HG03442 (cell line): ENCODE data around the gene SOX10.

Source experiments
- ATAC-seq: cut with Tn5 transposase; IDR thresholded peaks from one replicate; pipeline ENCODE4 v1.9.1; 2021; ENCODE audit warnings: mild to moderate bottlenecking, moderate library complexity; ENCODE audit not compliant: unreplicated experiment

The SOX10 gene

DNA sequence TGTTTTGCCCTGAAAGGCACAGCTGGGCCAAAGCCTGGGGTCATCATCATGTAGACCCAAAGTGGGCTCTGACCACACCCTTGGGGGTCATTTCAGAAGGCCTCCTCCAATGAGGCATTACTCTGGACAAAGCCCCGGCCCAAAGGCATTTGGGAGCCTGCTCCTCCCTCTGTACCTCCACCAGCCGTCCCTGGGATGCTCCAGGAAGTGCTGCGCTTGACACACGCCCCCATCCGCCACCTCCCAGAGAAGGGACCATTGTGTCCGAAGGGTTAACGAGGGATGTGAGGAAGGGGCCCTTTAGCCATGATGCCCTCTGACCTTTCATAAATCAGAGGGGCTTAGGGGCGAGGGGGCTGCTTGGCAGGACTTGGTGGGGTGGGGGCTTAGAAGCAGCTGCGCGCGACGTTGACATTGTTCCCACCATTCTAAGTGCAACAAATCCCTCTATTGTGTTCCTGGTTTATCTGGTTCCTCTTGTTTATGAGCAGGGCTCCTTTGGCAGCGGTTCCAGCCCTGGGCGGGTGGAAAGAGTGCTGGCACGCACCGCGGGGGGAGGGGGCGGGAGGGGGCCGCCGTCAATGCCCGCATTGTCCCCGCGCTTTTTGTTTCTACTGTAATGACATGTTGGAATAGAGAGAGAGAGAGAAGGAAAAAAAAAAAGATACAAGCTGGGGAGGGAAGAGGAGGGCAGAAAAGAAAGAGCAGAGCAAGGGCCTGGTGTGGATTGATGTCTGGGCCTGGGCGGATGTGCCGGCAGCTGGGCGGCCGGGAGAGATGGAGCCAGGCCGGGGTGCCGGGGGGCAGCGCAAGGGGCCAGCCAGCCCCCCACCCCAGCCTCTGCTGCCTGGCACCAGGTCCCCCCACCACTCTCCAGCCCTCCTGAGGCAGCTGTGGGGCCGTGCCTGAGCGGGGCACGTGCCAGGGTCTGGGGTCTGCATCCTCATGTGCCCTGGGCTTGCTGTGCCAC lies 32.1 kb upstream of the SOX10 start:
- ATAC-seq: no peak

DNA sequence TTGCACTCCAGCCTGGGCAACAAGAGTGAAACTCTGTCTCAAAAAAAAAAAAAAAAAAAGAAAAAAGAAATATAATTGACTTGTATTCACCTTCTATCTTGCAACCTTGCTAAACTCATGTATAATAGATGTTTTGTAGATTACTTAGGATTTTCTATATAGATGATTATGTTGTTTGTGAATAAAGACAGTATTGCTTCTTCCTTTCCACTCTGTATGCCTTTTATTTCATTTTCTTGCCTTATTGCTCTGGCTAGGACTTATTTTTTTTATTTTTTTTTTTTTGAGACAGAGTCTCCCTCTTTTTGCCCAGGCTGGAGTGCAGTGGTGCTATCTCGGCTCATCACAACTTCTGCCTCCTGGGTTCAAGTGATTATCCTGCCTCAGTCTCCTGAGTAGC lies 29.7 kb upstream of the SOX10 start:
- ATAC-seq: no peak

DNA sequence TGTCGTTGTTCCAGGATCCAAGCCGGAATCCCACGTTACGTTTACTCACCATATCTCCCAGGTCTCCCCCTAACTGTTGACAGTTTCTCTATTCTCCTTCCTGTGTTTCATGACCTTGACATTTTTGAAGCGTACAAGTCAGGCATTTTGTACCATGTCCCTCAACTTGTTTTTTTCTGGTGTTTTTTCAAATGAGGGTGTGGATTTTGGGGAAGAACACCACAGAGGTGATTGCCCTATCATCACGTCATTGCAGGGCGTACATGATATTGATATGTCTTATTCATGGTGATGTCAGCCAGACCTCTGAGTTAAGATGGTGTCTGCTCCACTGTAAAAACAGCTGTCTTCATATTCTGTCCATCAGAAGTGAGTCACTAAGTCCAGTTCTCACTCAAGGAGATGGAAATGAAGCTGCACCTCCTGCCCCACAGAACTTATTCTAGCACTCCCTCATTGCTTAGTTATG lies 28.3 kb upstream of the SOX10 start:
- no peak for ATAC-seq

DNA sequence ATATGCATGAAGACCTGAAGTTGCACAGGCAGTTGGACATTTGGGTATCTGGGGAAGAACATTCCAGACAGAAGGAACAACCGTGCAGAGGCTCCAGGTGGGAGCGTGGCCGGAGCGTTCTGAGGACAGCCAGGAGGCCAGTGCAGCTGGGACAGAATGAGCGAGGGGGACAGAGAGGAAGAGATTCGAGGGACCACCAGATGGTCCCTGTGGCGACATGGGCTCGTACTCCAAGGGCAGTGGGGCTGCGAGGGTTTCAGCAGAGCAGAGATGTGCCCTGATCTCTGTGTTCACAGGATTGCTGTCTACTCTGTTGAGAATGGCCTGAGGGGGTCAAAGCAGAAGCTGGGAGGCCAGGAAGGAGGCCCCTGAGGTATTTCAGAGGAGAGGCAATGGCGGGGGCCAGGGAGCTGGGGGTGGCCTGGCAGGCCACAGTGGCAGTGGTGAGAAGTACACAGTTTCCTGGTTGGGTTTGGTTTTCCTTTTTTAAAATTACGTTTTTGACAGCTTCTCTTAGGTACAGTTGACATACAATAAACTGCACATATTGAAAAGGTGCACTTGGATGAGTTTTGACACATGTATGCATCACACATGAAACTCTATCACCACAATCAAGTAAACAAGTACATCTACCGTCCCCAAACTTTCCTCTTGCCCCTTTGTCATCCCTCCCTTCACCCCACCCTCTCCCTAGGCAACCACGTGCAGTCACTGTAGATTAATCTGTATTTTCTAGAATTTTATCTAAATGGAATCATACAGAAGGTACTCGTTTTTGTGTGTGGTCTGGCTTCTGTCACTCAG lies 24.8 kb upstream of the SOX10 start:
- ATAC-seq: no peak

DNA sequence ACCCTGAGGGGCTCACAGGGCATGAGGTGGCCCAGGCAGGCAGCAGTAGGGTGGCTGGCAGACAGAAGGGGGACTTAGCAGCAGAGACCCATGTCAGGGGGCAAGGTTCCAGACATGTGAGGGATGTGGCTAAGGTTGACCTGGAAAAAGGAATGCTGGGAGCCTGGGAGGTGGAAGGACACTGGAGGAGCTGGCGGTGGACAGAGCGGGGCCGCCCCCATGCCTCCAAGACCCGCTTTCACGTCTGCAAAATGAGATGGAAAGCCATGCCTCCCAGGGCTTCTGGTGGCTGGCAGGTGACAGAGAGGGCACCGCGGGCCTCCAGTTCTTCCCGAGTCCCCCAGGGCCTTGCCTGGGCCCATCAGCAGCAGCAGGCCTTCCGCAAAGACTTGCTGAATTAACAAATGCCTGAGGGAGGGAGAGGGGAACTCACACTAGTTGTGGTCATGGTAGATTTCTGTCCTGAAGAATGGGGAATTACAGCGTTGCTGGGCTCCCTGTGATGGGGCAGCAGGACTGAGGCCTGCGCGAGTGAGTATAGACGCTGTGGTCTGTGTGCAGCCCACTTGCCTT lies 23.1 kb upstream of the SOX10 start:
- no peak for ATAC-seq

DNA sequence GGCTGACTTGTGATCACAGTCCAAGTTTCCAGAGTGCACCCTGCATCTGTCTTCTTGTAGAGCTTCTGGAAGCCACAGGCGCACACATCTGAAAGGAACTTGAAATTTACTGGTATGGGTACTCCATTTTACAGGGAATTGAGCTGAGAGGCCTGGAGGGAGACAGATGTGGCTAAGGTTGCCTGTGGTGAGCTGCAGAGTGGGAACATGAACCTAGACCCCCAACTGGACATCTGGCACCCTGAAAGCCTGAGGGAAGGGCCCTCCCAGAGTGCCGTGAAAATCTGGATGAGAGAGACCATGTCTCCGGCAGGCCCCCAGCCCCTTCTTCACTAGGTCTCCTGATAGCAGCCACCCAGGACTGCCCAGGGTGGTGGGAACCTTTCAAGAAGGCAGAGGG lies 22.6 kb upstream of the SOX10 start:
- ATAC-seq: no peak

DNA sequence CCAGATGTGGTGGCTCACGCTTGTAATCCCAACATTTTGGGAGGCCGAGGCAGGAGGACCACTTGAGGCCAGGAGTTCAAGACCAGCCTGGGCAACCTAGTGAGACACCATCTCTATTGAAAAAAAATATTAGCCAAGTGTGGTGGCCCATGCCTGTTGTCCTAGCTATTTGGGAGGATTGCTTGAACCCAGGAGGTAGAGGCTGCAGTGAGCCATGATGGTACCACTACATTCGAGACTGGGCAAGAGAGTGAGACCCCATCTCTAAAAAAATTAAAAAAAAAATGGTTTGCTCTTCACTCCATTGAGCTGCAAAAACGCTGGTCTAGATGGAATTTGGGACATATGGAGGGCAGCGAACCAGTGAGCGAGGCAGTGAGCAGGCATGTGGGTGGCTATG lies 21.6 kb upstream of the SOX10 start:
- no peak for ATAC-seq

DNA sequence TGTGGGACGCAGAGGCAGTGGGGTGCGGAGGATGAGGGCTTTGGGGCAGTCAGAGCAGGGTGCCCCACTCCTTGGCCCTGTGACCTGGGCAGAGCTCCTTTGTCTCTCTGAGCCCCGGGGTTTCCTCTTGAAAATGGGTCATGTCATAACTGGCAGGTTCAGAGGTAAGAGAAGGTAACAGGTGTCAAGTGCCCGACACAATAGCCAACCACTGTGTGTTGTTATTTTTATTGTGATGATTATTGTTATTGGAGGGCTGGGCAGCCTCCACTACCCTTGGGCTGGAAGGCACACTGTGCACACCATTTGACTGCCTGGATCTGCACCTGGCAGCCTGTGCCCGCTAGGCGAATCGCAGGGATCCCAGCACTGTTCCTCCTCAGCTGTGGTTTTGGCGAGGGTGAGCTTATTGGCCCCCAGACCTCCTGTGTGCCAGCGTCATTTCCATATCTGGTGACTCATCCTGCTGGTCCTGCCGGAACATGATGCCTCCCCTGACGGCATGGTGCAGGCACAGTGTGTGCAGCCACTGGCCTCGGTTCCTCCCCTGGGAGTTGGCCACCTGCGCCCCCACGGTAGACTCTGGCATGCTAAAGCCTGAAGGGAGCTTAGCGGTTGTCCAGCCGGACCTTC lies 15.4 kb upstream of the SOX10 start:
- ATAC-seq: no peak

DNA sequence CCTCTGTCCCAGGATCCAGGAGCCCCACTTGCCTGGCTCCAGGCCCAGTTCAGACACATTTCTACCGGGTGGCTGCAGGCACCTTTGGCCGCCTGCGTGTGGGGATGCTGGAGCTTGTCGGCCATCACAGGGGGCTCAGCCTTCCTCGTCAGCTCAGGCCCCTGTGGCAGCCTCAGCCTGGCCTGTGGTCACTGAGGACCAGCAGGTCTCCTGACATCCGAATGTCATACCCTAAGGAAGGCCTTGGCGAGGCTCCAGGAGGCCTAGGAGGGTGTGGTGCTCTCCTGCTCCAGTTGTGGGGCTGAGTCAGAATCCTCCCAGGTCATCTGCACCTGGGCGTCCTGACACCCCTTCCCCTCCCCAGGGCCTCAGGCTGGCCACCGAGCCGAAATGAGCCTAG lies 14.9 kb upstream of the SOX10 start:
- no peak for ATAC-seq

DNA sequence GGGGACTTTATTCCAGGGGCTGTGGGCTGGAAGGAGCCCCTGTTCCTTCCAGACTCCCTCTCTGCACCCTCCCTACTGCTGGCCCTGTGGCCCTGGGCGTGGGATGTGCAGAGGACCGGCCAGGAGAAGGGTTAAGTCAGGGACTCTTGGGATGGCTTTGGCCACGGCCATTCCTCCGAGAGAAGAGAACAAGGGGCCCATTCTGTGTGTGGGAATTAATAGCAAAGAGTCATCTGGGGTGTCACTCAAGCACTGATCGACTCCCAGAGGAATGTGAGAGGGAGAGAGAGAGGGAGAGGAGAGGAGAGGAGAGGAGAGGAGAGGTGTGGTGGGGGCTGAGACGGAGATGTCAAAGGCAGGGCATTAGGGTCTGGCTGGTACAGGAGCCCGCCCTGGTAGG lies 14.2 kb upstream of the SOX10 start:
- no peak for ATAC-seq

DNA sequence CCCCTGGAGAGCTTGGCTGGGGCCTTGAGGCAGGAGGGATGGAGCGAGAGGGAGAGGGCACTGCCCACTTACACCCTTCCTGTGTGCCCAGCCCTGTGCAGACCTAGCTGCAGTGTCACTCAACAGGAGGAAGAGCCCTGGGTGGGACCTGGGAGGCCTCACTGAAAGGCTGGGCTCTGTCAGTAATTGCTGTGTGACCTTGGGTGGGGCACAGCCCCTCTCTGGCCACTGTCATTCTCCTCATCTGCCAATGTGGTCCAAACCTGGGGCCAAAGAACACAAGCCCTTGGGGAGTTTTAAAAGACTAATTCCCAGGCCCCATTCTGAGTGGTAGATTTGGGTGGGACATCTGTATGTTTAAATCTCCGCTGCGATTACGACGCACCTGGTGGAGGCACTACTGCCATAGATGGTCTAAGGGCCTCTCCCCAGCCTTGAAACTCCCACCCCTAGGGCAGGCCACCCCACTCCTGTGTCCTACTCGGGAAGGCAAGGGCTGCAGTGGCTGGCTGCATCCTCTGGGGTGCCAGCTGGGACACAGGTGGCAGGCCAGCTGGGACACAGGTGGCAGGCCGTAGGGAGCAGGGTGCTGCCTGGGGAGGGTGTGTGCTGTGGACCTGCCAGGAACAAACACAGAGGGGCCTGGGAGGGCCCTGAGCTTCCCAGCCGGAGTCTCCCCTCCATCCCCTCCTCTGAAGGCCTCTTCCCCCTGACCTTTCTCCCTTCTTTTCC lies 12.3 kb upstream of the SOX10 start:
- ATAC-seq: no peak

DNA sequence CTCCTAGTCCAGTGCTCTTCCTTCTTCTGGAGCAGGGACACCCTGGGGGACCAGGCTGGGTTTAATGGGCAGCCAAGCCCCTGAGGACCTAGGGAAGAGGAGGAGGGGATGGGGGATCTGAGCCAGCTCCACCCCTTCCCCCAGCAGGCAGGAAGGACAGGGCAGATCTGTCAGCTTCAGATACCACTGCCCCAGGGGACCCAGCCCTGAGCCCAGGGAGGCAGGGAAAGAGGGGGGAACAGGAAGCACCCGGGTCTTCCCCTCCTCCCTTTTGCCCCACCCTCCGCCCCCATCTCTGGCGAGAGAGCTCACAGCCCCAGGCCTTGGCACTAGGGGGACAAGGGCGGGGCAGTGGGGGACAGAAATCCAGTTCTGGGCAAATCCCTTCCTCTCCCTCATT lies 11.7 kb upstream of the SOX10 start:
- no peak for ATAC-seq

DNA sequence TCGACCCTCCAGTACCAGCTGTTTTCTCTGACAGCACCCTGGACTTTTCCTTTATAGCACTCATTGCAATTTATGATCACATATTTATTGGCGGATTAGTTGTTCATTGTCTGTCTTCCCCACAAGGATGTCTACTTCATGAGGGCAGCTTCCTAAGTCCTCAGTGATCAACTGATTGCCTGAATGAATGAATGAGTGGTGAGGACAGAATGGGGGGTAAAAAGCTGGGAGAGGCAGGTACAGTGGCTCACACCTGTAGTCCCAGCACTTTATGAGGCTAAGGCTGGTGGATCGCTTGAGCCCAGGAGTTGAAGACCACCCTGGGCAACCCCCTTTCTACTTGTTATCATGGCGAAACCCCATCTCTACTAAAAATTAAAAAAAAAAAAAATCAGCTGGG lies 11.1 kb upstream of the SOX10 start:
- no peak for ATAC-seq

DNA sequence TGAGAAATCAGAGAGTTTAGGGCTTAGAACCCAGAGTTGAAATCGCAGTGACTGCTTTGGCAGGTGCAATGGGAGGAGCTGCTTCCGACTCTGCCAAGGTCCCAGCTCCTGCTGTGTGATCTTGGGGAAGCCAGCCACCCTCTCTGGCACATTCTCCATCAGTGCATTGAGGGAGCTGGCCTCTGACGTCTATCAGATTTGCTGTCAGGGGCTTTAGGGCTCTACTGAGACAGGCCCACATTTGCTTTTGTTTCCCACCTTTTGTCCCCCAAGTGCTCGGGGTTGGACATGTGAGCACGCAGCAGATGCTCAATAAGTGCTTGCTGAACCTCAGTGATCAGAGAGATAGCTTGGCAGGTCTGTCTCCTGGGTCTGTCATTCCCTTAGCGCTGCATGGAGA lies 10.6 kb upstream of the SOX10 start:
- ATAC-seq: no peak

DNA sequence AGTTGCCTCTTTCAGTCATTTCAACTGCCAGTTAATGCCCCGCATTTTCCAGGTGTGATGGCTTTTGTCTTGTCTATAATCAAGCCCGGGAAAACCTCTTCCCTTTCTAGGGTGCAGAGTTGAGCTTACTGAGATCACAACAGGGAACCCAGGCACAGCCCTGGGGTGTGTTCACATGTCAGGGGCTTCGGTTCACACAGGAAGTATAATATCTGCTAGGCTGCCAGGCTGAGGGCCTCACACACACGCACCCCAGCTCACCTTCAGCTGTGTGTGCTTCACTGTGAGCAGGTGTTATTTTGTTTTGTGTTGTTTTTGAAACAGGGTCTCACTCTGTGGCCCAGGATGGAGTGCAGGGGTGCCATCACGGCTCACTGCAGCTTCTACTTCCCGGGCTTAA lies 9.7 kb upstream of the SOX10 start:
- no peak for ATAC-seq

DNA sequence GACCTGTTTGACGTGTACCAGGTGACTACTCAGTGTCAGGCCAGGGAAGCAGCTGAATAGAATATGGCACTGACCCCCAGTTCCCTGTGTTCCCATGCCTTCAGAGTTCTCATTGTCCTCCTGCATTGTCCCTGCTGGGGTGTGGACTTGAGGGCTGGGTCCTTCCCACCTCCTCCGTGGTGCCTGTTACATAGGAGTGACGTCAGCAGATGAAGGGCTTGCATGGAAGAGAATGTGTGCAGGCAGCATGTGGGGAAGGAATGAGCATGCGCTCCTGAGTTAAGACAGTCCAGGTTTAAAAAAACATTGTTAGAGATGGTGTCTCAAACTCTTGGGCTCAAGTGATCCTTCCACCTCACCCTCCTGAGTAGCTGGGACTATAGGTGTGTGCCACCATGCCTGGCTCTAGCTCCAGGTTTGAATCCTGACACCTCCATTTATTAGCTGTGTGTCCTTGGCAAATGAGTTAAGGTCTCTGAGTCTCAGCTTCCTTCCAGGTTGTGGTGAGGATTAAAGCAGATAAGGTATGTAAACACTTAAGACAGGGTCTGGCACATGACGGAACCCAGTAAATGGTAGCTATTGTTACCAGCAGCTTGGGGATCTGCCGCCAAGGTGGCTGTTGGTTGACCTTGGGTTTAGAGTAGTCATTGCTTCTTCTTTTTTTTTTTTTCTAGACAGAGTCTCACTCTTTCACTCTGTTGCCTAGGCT lies 7.5 kb upstream of the SOX10 start:
- no peak for ATAC-seq

DNA sequence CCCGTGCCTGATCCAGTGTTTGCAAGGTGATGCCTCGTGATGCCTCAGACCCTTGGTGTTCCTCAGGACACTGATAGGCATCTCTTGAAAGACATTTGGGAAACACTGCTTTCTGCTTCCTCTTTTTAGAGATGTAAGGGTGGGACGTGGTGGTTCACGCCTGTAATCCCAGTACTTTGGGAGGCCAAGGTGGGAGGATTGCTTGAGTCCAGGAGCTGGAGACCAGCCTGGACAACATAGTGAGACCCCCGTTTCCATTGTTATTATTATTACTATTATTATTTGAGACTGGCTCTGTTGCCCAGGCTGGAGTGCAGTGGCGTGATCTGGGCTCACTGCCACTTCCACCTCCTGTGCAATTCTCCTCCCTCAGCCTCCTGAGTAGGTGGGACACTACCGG lies 6.5 kb upstream of the SOX10 start:
- ATAC-seq: no peak

DNA sequence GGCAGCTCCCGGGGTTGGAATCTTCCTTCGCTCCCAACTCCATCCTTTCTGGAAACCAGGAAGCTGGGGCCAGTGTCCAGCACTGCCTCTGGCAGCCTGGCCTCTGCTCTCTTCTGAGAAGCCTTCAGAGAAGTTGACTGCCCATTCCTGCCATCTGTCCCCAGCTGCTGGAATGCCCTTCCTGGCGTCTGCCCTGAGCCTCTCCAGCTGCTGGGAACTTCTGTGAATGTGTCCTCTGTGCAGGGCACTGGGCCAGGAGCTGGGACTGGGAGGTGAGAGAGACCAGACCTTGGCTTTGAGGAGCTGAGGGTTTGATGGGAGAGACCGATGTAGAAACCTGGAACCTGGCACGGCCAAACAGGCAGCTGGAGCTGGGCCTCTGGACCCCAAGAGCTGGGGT lies 5.9 kb upstream of the SOX10 start:
- ATAC-seq: no peak

DNA sequence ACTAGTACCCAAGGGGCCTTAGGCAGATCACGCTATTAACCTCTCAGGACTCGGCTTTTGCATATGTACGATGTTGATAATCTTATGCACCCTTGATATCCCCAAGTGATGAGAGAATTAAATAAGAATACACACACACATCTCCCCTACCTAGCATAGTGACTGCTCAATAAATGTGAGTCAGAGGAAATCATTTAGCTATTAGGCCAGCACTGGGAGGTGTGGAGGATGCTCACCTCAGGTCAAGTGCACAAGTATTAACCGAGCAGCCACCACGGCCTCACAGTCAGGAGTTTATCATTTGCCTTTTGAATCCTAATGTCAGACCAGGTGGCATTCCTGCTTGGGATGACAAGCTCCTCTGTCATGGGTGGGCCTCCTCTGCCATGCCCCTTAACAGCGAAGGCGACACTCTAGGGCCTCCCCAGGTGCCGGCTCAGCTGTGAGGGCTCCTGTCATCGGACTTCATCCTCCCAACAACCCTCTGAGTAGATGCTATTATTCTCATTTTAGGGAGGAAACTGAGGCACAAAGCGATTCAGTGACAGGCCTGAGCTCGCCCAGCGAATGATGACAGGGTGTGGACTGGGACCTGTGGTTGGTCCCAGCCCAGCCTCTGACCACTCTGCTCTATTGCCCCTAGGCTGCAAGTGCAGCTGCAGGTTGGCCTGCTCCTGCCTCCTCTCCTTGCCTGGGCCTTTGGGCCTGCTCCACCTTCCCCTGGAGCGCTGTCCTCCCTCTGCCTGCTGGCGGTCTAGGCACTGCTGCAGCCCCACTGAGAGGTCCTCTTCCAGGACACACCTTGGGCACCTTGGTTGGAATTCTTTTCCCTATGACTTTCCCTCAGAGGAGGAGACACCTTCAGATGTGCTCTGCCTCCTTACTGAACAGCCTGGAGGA lies 5.0 kb upstream of the SOX10 start:
- ATAC-seq: no peak
